ENCODE data around the gene DIPK1C.

DNA sequence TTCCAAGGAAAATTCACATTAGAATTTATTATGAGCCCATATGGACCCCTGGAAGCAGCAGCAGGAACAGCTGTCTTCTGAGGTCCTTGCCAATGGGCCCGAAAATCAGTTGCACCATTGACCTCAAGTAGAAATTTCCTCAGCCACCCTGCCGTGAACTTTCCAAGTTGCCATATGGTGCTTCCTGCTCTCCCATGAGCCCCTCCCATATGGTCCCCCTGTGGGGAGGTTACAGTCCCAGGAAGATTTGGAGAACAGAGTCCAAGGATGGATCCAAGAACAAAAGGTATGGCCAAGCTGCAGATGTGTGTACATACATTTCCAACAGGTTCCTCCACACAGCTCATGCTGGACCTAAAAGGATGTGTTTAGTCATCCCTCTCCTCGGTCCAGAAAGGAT is 34.6 kb downstream of the DIPK1C start:
- no peak for TF ChIP-seq ZKSCAN1 (IDR thresholded peaks at IDR 0.05; ENCODE audit: low read depth, low read length)
- no peak for TF ChIP-seq TAF1 (IDR thresholded peaks at IDR 0.05; ENCODE audit: control insufficient read depth, extremely low read depth, insufficient read depth, low read length, severe bottlenecking)
- no peak for TF ChIP-seq FOXP1 (CRISPR knock-in tag; IDR thresholded peaks at IDR 0.05)
- TF ChIP-seq SP2 (IDR thresholded peaks at IDR 0.05; ENCODE audit: extremely low read depth, low read depth, low read length, poor library complexity, severe bottlenecking): no peak
- TF ChIP-seq GATA2 (CRISPR knock-in tag; IDR thresholded peaks at IDR 0.05): no peak
- TF ChIP-seq SMC3 (conservative IDR thresholded peaks at IDR 0.05; ENCODE audit: insufficient read depth, low read depth, low read length): no peak
- TF ChIP-seq AFF4 (CRISPR knock-in tag; IDR thresholded peaks at IDR 0.05): no peak
